AG04449 (cell line): ENCODE data around the gene EXOC6B.

Experiments used
- CTCF ChIA-PET: fragments of 350-600 bp; formaldehyde crosslinking; extraction: SDS; loops from one replicate; lab custom pipeline; 2021; ENCODE audit warnings: antibody characterized with exemption; lab: Yijun Ruan, JAX
- POLR2A ChIA-PET: fragments of 400-600, 350-600 bp; formaldehyde crosslinking; extraction: SDS; loops from one replicate; lab custom pipeline; 2020; ENCODE audit warnings: antibody characterized with exemption, inconsistent platforms; lab: Yijun Ruan, JAX
- DNase-seq: peaks from one replicate; pipeline ENCODE4 v3.0.0-alpha.2; 2010; ENCODE audit warnings: low read depth, low spot score
- H3K4me3 ChIP-seq: 2 replicates; pipeline ENCODE4 v1.5.1; 2011; ENCODE audit warnings: low read depth, mild to moderate bottlenecking, control low read depth, low read length
- CTCF ChIP-seq: IDR thresholded peaks from one replicate; pipeline ENCODE4 v1.5.1; 2011; ENCODE audit warnings: mild to moderate bottlenecking, moderate library complexity, low read length, control low read depth, inconsistent platforms; ENCODE audit not compliant: insufficient read depth; ENCODE audit errors: missing control alignments

EXOC6B gene

GRCh38 chr2:72781480-72781879 lies 44.4 kb downstream of the EXOC6B start:
- CTCF ChIA-PET: interaction anchor here (1.1 to 3.8 kb wide), 5 partner anchors 10 to 106 kb away, joined by 3 to 14 read pairs (median 6); partner anchors contain the start of gene SPR
- no peak for TF ChIP-seq CTCF
- DNase-seq: no peak
- POLR2A ChIA-PET: no interaction called here
- H3K4me3 ChIP-seq: no peak overlapping the region

- ChIA-PET CTCF (interaction anchor here (0.5 to 3.8 kb wide), 8 partner anchors 9 to 113 kb away, joined by 3 to 14 read pairs (median 4); partner anchors contain the start of gene SPR), POLR2A (no interaction called here)
Measured at GRCh38 chr2:72780477-72780876, 45.4 kb downstream of the EXOC6B start.

GRCh38 chr2:72779495-72779894 lies 46.3 kb downstream of the EXOC6B start:
- TF ChIP-seq CTCF: no peak
- ChIA-PET POLR2A (no interaction called here), CTCF (interaction anchor here (0.6 to 3.8 kb wide), 9 partner anchors 9 to 114 kb away, joined by 3 to 18 read pairs (median 6); partner anchors contain the start of gene SPR)

More at GRCh38 chr2:72780477-72780876, 45.4 kb downstream of the EXOC6B start:
- TF ChIP-seq CTCF: no peak
- DNase-seq: no peak
- no peak overlapping the region for H3K4me3 ChIP-seq

GRCh38 chr2:72778410-72778809 lies 47.4 kb downstream of the EXOC6B start:
- TF ChIP-seq CTCF: no peak
- H3K4me3 ChIP-seq: no peak overlapping the region
- DNase-seq: no peak
- ChIA-PET CTCF (interaction anchor here (0.6 to 2.5 kb wide), 6 partner anchors 8 to 109 kb away, joined by 3 to 18 read pairs (median 6); partner anchors contain the start of gene SPR), POLR2A (no interaction called here)

More at GRCh38 chr2:72779495-72779894, 46.3 kb downstream of the EXOC6B start:
- H3K4me3 ChIP-seq: no peak overlapping the region
- no peak for DNase-seq

- no peak overlapping the region for H3K4me3 ChIP-seq
- ChIA-PET CTCF (interaction anchor here (1.0 to 5.2 kb wide), 21 partner anchors 7 to 122 kb away, joined by 3 to 87 read pairs (median 6); partner anchors contain the start of gene SPR), POLR2A (no interaction called here)
- peak; percentile 63 for TF ChIP-seq CTCF
- DNase-seq: no peak
Measured at GRCh38 chr2:72770879-72771461, 54.9 kb downstream of the EXOC6B start.

- TF ChIP-seq CTCF: no peak
- H3K4me3 ChIP-seq: no peak overlapping the region
- POLR2A ChIA-PET: no interaction called here
- CTCF ChIA-PET: interaction anchor here (1.2 to 5.2 kb wide), 3 partner anchors 93 to 122 kb away, joined by 6 to 53 read pairs (median 17); no protein-coding TSS in a partner anchor
- DNase-seq: no peak
Measured at GRCh38 chr2:72765997-72766609, 59.7 kb downstream of the EXOC6B start.
